HEK293T (cell line): Measurements from ENCODE around the gene NR1H4.

ENCODE experiments used
- ARNT ChIP-seq: fragments of 450-650 bp; IDR thresholded peaks from 2 replicates; pipeline ENCODE4 v1.6.1; 2017; ENCODE audit warnings: mild to moderate bottlenecking
- ELF4 ChIP-seq: fragments of 450-650 bp; IDR thresholded peaks from 2 replicates; pipeline ENCODE4 v1.6.1; 2017; ENCODE audit warnings: antibody characterized with exemption
- FOXK2 ChIP-seq: fragments of 450-650 bp; IDR thresholded peaks from 2 replicates; pipeline ENCODE4 v1.6.1; 2016; ENCODE audit warnings: mild to moderate bottlenecking
- FOXM1 ChIP-seq: fragments of 450-650 bp; IDR thresholded peaks from 2 replicates; pipeline ENCODE4 v1.6.1; 2017; ENCODE audit warnings: mild to moderate bottlenecking, borderline replicate concordance
- HDGF ChIP-seq: fragments of 450-650 bp; IDR thresholded peaks from 2 replicates; pipeline ENCODE4 v1.6.1; 2017; ENCODE audit warnings: antibody characterized with exemption, borderline replicate concordance
- LEF1 ChIP-seq: fragments of 450-650 bp; IDR thresholded peaks from 2 replicates; pipeline ENCODE4 v1.6.1; 2017; ENCODE audit warnings: mild to moderate bottlenecking, borderline replicate concordance
- NFRKB ChIP-seq: fragments of 450-650 bp; IDR thresholded peaks from 2 replicates; pipeline ENCODE4 v1.6.1; 2016; ENCODE audit warnings: mild to moderate bottlenecking, moderate library complexity
- SP1 ChIP-seq: fragments of 450-650 bp; IDR thresholded peaks from 2 replicates; pipeline ENCODE4 v1.6.1; 2017
- ZNF384 ChIP-seq: fragments of 450-650 bp; IDR thresholded peaks from 2 replicates; pipeline ENCODE4 v1.6.1; 2016
- TF ChIP-seq, protein P1 (sequence below): fragments of 450-650 bp; IDR thresholded peaks from 2 replicates; pipeline ENCODE4 v1.6.1; 2016

DNA sequence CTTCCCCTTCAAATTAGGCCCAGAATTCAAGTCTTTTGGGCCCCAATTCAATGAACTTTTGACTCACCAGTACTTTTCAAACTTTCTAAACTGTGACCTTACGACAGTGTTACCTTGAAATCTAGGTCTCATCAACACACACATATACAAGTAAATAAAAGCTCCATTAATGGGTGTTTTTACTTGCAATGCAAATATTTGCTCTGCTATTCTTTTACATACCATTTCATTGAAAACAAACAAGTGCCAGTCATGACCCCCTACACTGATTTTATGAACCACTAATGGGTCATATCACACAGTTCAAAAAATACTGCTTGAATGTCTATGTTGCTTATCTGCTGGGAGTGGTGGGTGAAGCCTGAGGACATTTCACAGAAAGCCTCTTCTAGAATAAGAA, 9.1 kb upstream of the NR1H4 start:
- no peak for TF ChIP-seq ARNT
- no peak for TF ChIP-seq FOXK2
- no peak for TF ChIP-seq SP1
- TF ChIP-seq FOXM1, result no peak
- TF ChIP-seq ELF4, result no peak
- no peak for TF ChIP-seq NFRKB
- TF ChIP-seq HDGF, result no peak
- no peak for TF ChIP-seq ZNF384
- TF ChIP-seq LEF1, result no peak
- TF ChIP-seq, protein P1, sequence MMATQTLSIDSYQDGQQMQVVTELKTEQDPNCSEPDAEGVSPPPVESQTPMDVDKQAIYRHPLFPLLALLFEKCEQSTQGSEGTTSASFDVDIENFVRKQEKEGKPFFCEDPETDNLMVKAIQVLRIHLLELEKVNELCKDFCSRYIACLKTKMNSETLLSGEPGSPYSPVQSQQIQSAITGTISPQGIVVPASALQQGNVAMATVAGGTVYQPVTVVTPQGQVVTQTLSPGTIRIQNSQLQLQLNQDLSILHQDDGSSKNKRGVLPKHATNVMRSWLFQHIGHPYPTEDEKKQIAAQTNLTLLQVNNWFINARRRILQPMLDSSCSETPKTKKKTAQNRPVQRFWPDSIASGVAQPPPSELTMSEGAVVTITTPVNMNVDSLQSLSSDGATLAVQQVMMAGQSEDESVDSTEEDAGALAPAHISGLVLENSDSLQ, result no peak
